K562 (cell line): Measurements from ENCODE around the gene RXRA. TPM values are rescaled to one million over a fixed set of nuclear protein-coding genes. Genes with fewer than 3 reads are reported as not detected.

Experiments used
- ATAC-seq: fragments of 200-7000 bp; cut with Tn5 transposase; 3 replicates; pipeline ENCODE4 v1.9.1; 2020; ENCODE audit warnings: moderate library complexity
- BruUV-seq: library from RNA; stranded (reverse); fragments of 400-500 nt; replicated peaks from 2 replicates; lab custom pipeline; 2021; lab: Mats Ljungman, UMichigan
- CTCF ChIA-PET: fragments of 300-600 bp; formaldehyde crosslinking; extraction: SDS; loops from one replicate; lab custom pipeline; 2021; ENCODE audit warnings: low intra/inter-chr PET ratio; lab: Yijun Ruan, JAX
- POLR2A ChIA-PET: fragments of 300-600, 350-650 bp; sonication (Branson Sonifier 250); formaldehyde crosslinking; extraction: SDS; loops from one replicate; lab custom pipeline; 2021; ENCODE audit warnings: antibody characterized with exemption, inconsistent platforms; lab: Yijun Ruan, JAX
- DNase-seq, 4 experiments: peaks; one replicate each; pipeline versions ENCODE4 v3.0.0 to v3.0.0-alpha.2; 2011 to 2018; ENCODE audit warnings: low spot score in 3 of 4, mixed read lengths in 3 of 4; ENCODE audit errors: extremely low read depth in 1 of 4
- FAIRE-seq: peaks from 2 replicates; lab custom pipeline; 2011; peaks lifted over from hg19 to GRCh38; lab: Jason Lieb, UNC
- H2AFZ ChIP-seq: 2 replicates; pipeline ENCODE4 v1.6.0; 2011; ENCODE audit warnings: low read depth, low read length, control low read depth, inconsistent platforms
- H3K27ac ChIP-seq: fragments of 200-600 bp; 3 replicates; pipeline ENCODE4 v1.8.0; 2011; ENCODE audit warnings: low read depth, mild to moderate bottlenecking, control low read depth, inconsistent platforms, low read length, moderate library complexity, mixed read lengths; ENCODE audit errors: extremely low read depth
- H3K27me3 ChIP-seq, 2 experiments: fragments of 300-600 bp in 1 of 2; 2 replicates in 1 of 2; 3 replicates in 1 of 2; pipeline versions ENCODE4 v1.6.0 to v1.8.0; 2011; ENCODE audit warnings: inconsistent platforms in 2 of 2, low read length in 2 of 2, mild to moderate bottlenecking in 1 of 2, mixed read lengths in 1 of 2, moderate library complexity in 1 of 2; ENCODE audit not compliant: control insufficient read depth in 2 of 2, insufficient read depth in 2 of 2
- H3K36me3 ChIP-seq: fragments of 300-600 bp; 3 replicates; pipeline ENCODE4 v1.8.0; 2011; ENCODE audit warnings: mild to moderate bottlenecking, low read length, inconsistent platforms; ENCODE audit not compliant: control insufficient read depth, insufficient read depth
- H3K4me1 ChIP-seq, 2 experiments: fragments of 200-600 bp in 1 of 2; replicated peaks in 1 of 2; 2 replicates in 1 of 2; 3 replicates in 1 of 2; pipeline versions ENCODE4 v1.5.1 to v1.8.0; 2011; ENCODE audit warnings: inconsistent platforms in 2 of 2, low read length in 2 of 2, mild to moderate bottlenecking in 1 of 2, mixed read lengths in 1 of 2, moderate library complexity in 1 of 2; ENCODE audit not compliant: control insufficient read depth in 2 of 2, insufficient read depth in 2 of 2
- H3K4me2 ChIP-seq: 2 replicates; pipeline ENCODE4 v1.6.1; 2011; ENCODE audit warnings: low read length, control low read depth, inconsistent platforms, mixed read lengths; ENCODE audit not compliant: insufficient read depth
- H3K4me3 ChIP-seq: fragments of 200-600 bp; sonication (generic), shearing (Covaris generic); 2 replicates; pipeline ENCODE4 v1.5.1; 2016; ENCODE audit warnings: control low read depth, inconsistent platforms
- H3K79me2 ChIP-seq: fragments of 200-600 bp; 3 replicates; pipeline ENCODE4 v1.8.0; 2011; ENCODE audit warnings: low read length, inconsistent platforms; ENCODE audit not compliant: control insufficient read depth, insufficient read depth
- H3K9ac ChIP-seq, 2 experiments: 2 replicates each; pipeline versions ENCODE4 v1.6.0 to v1.6.1; 2011; ENCODE audit warnings: low read depth in 2 of 2, low read length in 2 of 2, control low read depth in 1 of 2, inconsistent platforms in 1 of 2, mild to moderate bottlenecking in 1 of 2, mixed read lengths in 1 of 2; ENCODE audit not compliant: insufficient read depth in 1 of 2
- H3K9me1 ChIP-seq: one replicate; pipeline ENCODE4 v1.6.0; 2011; ENCODE audit warnings: inconsistent platforms, mild to moderate bottlenecking, low read length, moderate library complexity; ENCODE audit not compliant: control insufficient read depth, insufficient read depth
- H3K9me3 ChIP-seq: replicated peaks from 2 replicates; pipeline ENCODE4 v1.5.1; 2011; ENCODE audit warnings: low read depth, low read length, inconsistent platforms; ENCODE audit not compliant: control insufficient read depth, insufficient read depth
- H4K20me1 ChIP-seq: replicated peaks from 2 replicates; pipeline ENCODE4 v1.6.1; 2011; ENCODE audit warnings: low read length, inconsistent platforms, mixed read lengths; ENCODE audit not compliant: control insufficient read depth, insufficient read depth
- ARHGAP35 ChIP-seq: fragments of 450-650 bp; IDR thresholded peaks from 2 replicates; pipeline ENCODE4 v1.6.1; 2018; ENCODE audit not compliant: partially characterized antibody
- BACH1 ChIP-seq: fragments of 200-800 bp; sonication (Bioruptor generic); IDR thresholded peaks from 2 replicates; pipeline ENCODE4 v1.6.1; 2016; ENCODE audit warnings: missing genetic modification characterization, missing compliant biosample characterization
- E4F1 ChIP-seq: fragments of 250-450 bp; sonication (Bioruptor Pico); IDR thresholded peaks from 2 replicates; pipeline ENCODE4 v1.5.0; 2021; ENCODE audit warnings: mild to moderate bottlenecking, borderline replicate concordance
- FIP1L1 ChIP-seq: fragments of 200-400 bp; formaldehyde crosslinking; IDR thresholded peaks from 2 replicates; pipeline ENCODE4 v1.6.1; 2018; ENCODE audit warnings: mild to moderate bottlenecking, low read depth, low read length; ENCODE audit not compliant: poor library complexity, severe bottlenecking
- HDGF ChIP-seq: fragments of 450-650 bp; IDR thresholded peaks from 2 replicates; pipeline ENCODE4 v1.6.1; 2016
- NEUROD1 ChIP-seq: fragments of 150-350 bp; IDR thresholded peaks from 2 replicates; pipeline ENCODE4 v1.6.1; 2014; ENCODE audit warnings: borderline replicate concordance, low read length, low read depth; ENCODE audit not compliant: partially characterized antibody
- NR3C1 ChIP-seq: sonication (generic); formaldehyde crosslinking; IDR thresholded peaks from 2 replicates; pipeline ENCODE4 v1.8.1; 2022; ENCODE audit warnings: missing genetic modification reagents
- POU5F1 ChIP-seq: fragments of 150-350 bp; IDR thresholded peaks from 2 replicates; pipeline ENCODE4 v1.6.1; 2014; ENCODE audit warnings: borderline replicate concordance, low read length, low read depth, mild to moderate bottlenecking; ENCODE audit not compliant: partially characterized antibody
- RAD51 ChIP-seq: fragments of 450-650 bp; IDR thresholded peaks from 2 replicates; pipeline ENCODE4 v1.7.1; 2016; ENCODE audit warnings: low read depth, mild to moderate bottlenecking, borderline replicate concordance
- SMAD4 ChIP-seq: fragments of 250-450 bp; sonication (Bioruptor Pico); conservative IDR thresholded peaks from 2 replicates; pipeline ENCODE4 v1.8.0; 2021; ENCODE audit warnings: inconsistent platforms, mild to moderate bottlenecking, moderate library complexity
- SUPT5H ChIP-seq: fragments of 450-650 bp; IDR thresholded peaks from 2 replicates; pipeline ENCODE4 v1.6.1; 2016
- THRB ChIP-seq: fragments of 450-650 bp; formaldehyde crosslinking; conservative IDR thresholded peaks from 2 replicates; pipeline ENCODE4 v1.4.0; 2022; ENCODE audit warnings: mild to moderate bottlenecking, missing genetic modification characterization
- USF1 ChIP-seq: sonication (generic); formaldehyde crosslinking; IDR thresholded peaks from 2 replicates; pipeline ENCODE4 v1.9.0; 2022; ENCODE audit warnings: mild to moderate bottlenecking, missing genetic modification reagents
- ZBTB26 ChIP-seq: fragments of 450-650 bp; formaldehyde crosslinking; IDR thresholded peaks from 2 replicates; pipeline ENCODE4 v1.4.0; 2022; ENCODE audit warnings: missing genetic modification characterization
- ZNF146 ChIP-seq: IDR thresholded peaks from one replicate; pipeline ENCODE4 v1.6.1; 2018; ENCODE audit warnings: missing compliant biosample characterization; ENCODE audit not compliant: unreplicated experiment
- ZNF263 ChIP-seq: sonication (generic); formaldehyde crosslinking; IDR thresholded peaks from 2 replicates; pipeline ENCODE4 v1.8.0; 2022; ENCODE audit warnings: mild to moderate bottlenecking, missing genetic modification reagents, borderline replicate concordance
- ZNF324 ChIP-seq: fragments of 250-450 bp; sonication (Bioruptor Pico); IDR thresholded peaks from 2 replicates; pipeline ENCODE4 v1.4.0; 2020; ENCODE audit warnings: mild to moderate bottlenecking
- WGBS: fragments of 100-300 bp; shearing (Covaris generic); methylation state at CpG from one replicate; pipeline ENCODE4 v1.1.6; 2016; ENCODE audit warnings: low coverage, mixed read lengths; ENCODE audit not compliant: insufficient coverage; ENCODE audit errors: missing lambda C conversion rate; 5-methylcytosine and 5-hydroxymethylcytosine counted together
- in situ Hi-C: fragments of 300-500 bp; cut with MboI; formaldehyde crosslinking; loops from 4 replicates; pipeline ENCODE4 v1.15.0; 2018; ENCODE audit warnings: inconsistent platforms, mixed read lengths
- intact Hi-C: fragments of 100-400 bp; cut with micrococcal nuclease; formaldehyde crosslinking; loops from 2 replicates; pipeline ENCODE4 v1.14.2; 2022
- polyA plus RNA-seq, 8 experiments: library from polyadenylated mRNA; depleted of rRNA in 4 of 8; stranded (reverse) in 5 of 8; unstranded in 3 of 8; fragments of >200 nt; fragmentation: Nextera tagmentation in 2 of 8; fragmentation: Illumina TruSeq in 1 of 8; extraction: Ambion mirVana in 2 of 8; extraction: Trizol in 1 of 8; gene quantifications; 2 replicates each; pipeline versions ENCODE4 v1.2.1 to v1.2.3, GENCODE V29; 2011 to 2014; ENCODE audit warnings: inconsistent platforms in 1 of 8, missing spikeins in 1 of 8
- total RNA-seq, 7 experiments: library from RNA; depleted of rRNA in 6 of 7; stranded (reverse); fragments of >200 nt in 6 of 7; fragmentation: Illumina TruSeq in 2 of 7; extraction: Trizol in 2 of 7; gene quantifications; 2 replicates each; pipeline versions ENCODE4 v1.2.1 to v1.2.3, GENCODE V29; 2011 to 2021; ENCODE audit warnings: low replicate concordance in 1 of 7

RXRA gene
- total and polyA plus RNA-seq, 9 of the 15 experiments (the other 6 are each of a cell fraction or from before 2014, with no cell fraction given), result 0.35 to 23.6 (median 4.6) TPM

- no peak for TF ChIP-seq E4F1 (CRISPR knock-in tag)
- no peak for TF ChIP-seq HDGF
- TF ChIP-seq NR3C1, result no peak
- TF ChIP-seq ZNF263, result no peak
- TF ChIP-seq ARHGAP35, result no peak
- TF ChIP-seq, all 486 proteins: peak for 0
Measured at GRCh38 chr9:134477342-134477925, 151.2 kb downstream of the RXRA start (continued).

- in situ Hi-C loops, result no loop called here
- no TSS peak for BruUV-seq
- FAIRE-seq, result no peak
- TF ChIP-seq BACH1 (tag), result no peak
- no peak for TF ChIP-seq ZBTB26 (CRISPR knock-in tag)
- TF ChIP-seq FIP1L1, result no peak
- TF ChIP-seq SUPT5H, result no peak
- TF ChIP-seq RAD51, result peak; percentile 53; the same call in 1 of the 2 replicates
- no peak for TF ChIP-seq ZNF324 (CRISPR knock-in tag)
- peak; percentile 35; the same call in 1 of the 2 replicates for TF ChIP-seq USF1 (CRISPR knock-in tag)
- TF ChIP-seq ZNF146 (CRISPR knock-in tag), result no peak
- no peak for TF ChIP-seq SMAD4 (CRISPR knock-in tag)
- TF ChIP-seq THRB (CRISPR knock-in tag), result no peak
- TF ChIP-seq POU5F1, result no peak
- TF ChIP-seq NEUROD1, result no peak
Measured at GRCh38 chr9:134477927-134478326, 151.7 kb downstream of the RXRA start.

More at GRCh38 chr9:134477927-134478326, 151.7 kb downstream of the RXRA start:
- Histone ChIP-seq H3K4me3 (no peak overlapping the region), H3K36me3 (no peaks in the 10 kb centered on the region), H3K9me3 (no peaks in the 10 kb centered on the region), H3K27me3 (peaks cover 16 to 59% of the 10 kb centered on the region in 2 experiments), H3K27ac (no peak overlapping the region), H3K4me2 (no peak overlapping the region), H3K4me1 (no peaks in the 10 kb centered on the region; a peak in 1 of 5 replicates), H2AFZ (no peak overlapping the region), H3K9me1 (no peaks in the 10 kb centered on the region), H4K20me1 (no peaks in the 10 kb centered on the region; the same call in none of the 2 replicates), H3K9ac (no peak overlapping the region), H3K79me2 (no peaks in the 10 kb centered on the region)
- ChIA-PET POLR2A (no interaction called here), CTCF (no interaction called here)
- no peak for DNase-seq
- intact Hi-C loops, result no loop called here
- no peak for ATAC-seq
- under 1% methylated on average over 14 of the region's 14 CpGs for WGBS
